Measurements from ENCODE around the gene ALDH1L1.

- TF ChIP-seq RARB (CRISPR knock-in tag; IDR thresholded peaks at IDR 0.05), result no peak
- TF ChIP-seq ZC3H10 (CRISPR knock-in tag; IDR thresholded peaks at IDR 0.05), result no peak
- TF ChIP-seq PPARA (CRISPR knock-in tag; IDR thresholded peaks at IDR 0.05; ENCODE audit: borderline replicate concordance), result no peak
- TF ChIP-seq ZFP30 (CRISPR knock-in tag; IDR thresholded peaks at IDR 0.05), result no peak
- no peak for TF ChIP-seq SNAI2 (CRISPR knock-in tag; IDR thresholded peaks at IDR 0.05)
- no peak for TF ChIP-seq OSR1 (CRISPR knock-in tag; IDR thresholded peaks at IDR 0.05)
- TF ChIP-seq ISL1 (CRISPR knock-in tag; IDR thresholded peaks at IDR 0.05), result no peak
- no peak for TF ChIP-seq CREB5 (CRISPR knock-in tag; IDR thresholded peaks at IDR 0.05; ENCODE audit: low read depth)
- TF ChIP-seq CSDC2 (CRISPR knock-in tag; IDR thresholded peaks at IDR 0.05), result no peak
- no peak for TF ChIP-seq ZFP3 (CRISPR knock-in tag; IDR thresholded peaks at IDR 0.05)
Observed at GRCh38 chr3:126113733-126114442, 66.5 kb downstream of the ALDH1L1 start.

All from SK-N-SH treated with all-trans-retinoic acid at 6 μM for 48 hours (cell line).